IPS-15b (cell line): ENCODE measurements around the gene CCDC91.

Experiments used
- H3K27me3 ChIP-seq: one replicate; pipeline ENCODE4 v1.6.1; 2013; ENCODE audit warnings: low read length; ENCODE audit not compliant: control insufficient read depth, insufficient read depth
- H3K36me3 ChIP-seq: one replicate; pipeline ENCODE4 v1.6.1; 2013; ENCODE audit warnings: low read length; ENCODE audit not compliant: control insufficient read depth, insufficient read depth
- H3K4me1 ChIP-seq: one replicate; pipeline ENCODE4 v1.6.1; 2013; ENCODE audit warnings: mild to moderate bottlenecking, low read length; ENCODE audit not compliant: control insufficient read depth, insufficient read depth
- H3K4me3 ChIP-seq: one replicate; pipeline ENCODE4 v1.5.1; 2013; ENCODE audit warnings: low read depth, low read length
- H3K9ac ChIP-seq: one replicate; pipeline ENCODE4 v1.6.1; 2013; ENCODE audit warnings: low read depth, mild to moderate bottlenecking, low read length
- H3K9me3 ChIP-seq: one replicate; pipeline ENCODE4 v1.6.1; 2013; ENCODE audit warnings: mild to moderate bottlenecking, low read length; ENCODE audit not compliant: control insufficient read depth, insufficient read depth

Gene CCDC91

GRCh38 chr12:28167981-28168485, 22.2 kb upstream of the CCDC91 start:
- no peaks in the 10 kb centered on the region for H3K4me1 ChIP-seq
- no peak overlapping the region for H3K4me3 ChIP-seq
- H3K36me3 ChIP-seq: no peaks in the 10 kb centered on the region
- no peaks in the 10 kb centered on the region for H3K27me3 ChIP-seq
- no peaks in the 10 kb centered on the region for H3K9me3 ChIP-seq
- H3K9ac ChIP-seq: no peak overlapping the region

DNA sequence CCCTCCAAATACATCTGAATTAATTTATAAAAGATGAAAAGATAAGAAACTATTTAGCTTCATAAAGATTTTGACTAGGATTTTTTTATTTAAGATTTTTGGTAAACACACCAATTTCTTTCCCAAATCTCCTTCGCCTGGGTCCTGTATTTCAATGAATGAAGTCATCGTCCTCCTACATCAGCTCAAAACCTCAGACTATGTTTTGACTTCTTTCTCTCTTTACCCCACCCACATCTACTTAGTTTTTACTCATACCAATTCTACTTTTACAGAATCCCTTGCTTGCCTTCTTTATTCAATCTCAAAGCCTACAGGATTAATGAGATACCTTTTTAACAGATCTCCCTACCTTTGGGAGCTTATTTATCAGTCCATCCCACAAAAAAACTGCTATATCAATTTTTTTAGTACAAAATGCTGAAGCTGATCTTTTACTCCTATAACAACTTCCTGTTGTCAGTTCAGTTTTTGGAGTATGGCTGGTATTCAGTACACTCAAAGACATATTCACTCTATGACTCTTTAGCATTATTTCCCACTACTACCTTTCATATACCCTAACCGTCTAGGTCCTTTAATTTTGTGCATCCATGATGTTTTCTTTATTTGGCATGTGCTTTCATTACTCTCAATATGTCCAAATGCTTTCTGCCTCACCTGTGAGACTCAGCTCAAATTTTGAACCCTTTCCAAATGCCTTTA, 18.7 kb upstream of the CCDC91 start:
- no peak overlapping the region for H3K9ac ChIP-seq
- no peaks in the 10 kb centered on the region for H3K4me1 ChIP-seq
- H3K4me3 ChIP-seq: no peak overlapping the region

DNA sequence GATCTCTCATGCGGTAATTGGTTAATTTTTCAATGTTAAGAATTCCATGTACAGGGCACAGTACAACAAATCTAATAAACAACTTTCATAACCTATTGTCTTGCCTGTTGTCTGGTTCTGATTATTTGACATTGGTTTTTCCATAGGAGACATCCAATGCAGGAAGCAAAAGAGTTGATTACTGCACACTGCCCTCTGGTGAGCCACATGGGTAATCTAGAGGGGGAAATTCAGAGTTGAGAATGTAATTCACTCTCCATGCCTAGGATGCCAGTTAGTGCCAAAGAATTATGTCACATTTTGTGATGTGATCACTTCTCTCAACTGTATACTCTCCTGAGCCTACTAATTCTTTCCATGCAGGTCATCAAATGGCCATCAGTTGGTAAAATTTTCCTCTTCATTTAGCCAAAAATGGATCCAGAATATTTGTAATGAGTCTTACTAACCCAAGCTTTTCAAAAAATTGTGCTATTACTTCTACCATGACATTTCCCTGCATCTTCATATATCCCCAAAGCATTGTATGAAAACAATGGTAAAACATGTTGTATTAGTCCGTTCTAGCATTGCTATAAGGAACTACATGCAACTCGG, 17.7 kb upstream of the CCDC91 start:
- H3K36me3 ChIP-seq: no peaks in the 10 kb centered on the region
- H3K4me3 ChIP-seq: no peak overlapping the region
- H3K9ac ChIP-seq: no peak overlapping the region
- no peaks in the 10 kb centered on the region for H3K4me1 ChIP-seq
- no peaks in the 10 kb centered on the region for H3K9me3 ChIP-seq
- no peaks in the 10 kb centered on the region for H3K27me3 ChIP-seq

More for the DNA sequence above, 18.7 kb upstream of the CCDC91 start:
- H3K36me3 ChIP-seq: no peaks in the 10 kb centered on the region
- no peaks in the 10 kb centered on the region for H3K9me3 ChIP-seq
- no peaks in the 10 kb centered on the region for H3K27me3 ChIP-seq

DNA sequence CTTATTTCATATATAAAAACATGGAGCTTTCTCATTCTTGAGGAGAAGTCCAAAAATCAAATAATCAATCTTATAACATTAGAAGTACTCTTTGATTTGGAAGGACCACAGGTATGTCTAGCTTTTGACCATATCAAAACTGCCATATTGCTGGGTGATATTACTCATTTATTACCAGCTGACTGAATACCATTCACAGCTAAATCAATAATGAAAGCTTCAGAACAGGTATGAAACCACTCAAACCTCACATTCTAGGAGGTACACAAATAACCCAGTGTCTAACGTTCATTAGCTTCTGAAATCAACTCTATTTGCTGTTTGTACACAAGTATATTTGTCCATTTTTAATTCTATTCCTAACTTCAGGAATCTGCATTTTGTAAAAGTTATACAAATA, 16.8 kb upstream of the CCDC91 start:
- no peaks in the 10 kb centered on the region for H3K27me3 ChIP-seq

DNA sequence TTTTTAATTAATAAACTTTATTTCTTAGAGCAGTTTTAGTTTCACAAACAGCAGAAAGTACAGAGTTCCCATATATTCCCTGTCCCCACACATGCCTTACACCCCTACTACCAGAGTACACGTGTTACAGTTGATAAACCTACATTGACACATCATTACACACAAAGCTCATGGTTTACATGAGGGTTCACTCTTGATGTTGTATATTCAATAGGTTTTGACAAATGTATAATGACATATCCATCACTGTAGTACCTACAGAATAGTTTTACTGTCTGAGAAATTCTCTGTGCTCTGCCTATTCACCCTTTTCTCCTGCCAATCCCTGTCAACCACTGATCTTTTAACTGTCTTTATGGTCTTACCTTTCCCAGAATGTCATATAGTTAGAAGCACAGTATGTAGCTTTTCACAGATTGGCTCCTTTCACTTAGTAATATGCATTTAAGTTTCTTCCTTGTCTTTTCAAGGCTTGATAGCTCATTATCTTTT, 15.1 kb upstream of the CCDC91 start:
- H3K9me3 ChIP-seq: no peaks in the 10 kb centered on the region
- no peaks in the 10 kb centered on the region for H3K36me3 ChIP-seq
- H3K4me1 ChIP-seq: no peaks in the 10 kb centered on the region
- no peaks in the 10 kb centered on the region for H3K27me3 ChIP-seq
- no peak overlapping the region for H3K9ac ChIP-seq
- H3K4me3 ChIP-seq: no peak overlapping the region

More for the DNA sequence above, 16.8 kb upstream of the CCDC91 start:
- Histone ChIP-seq H3K9ac (no peak overlapping the region), H3K4me1 (no peaks in the 10 kb centered on the region), H3K36me3 (no peaks in the 10 kb centered on the region), H3K4me3 (no peak overlapping the region), H3K9me3 (no peaks in the 10 kb centered on the region)

DNA sequence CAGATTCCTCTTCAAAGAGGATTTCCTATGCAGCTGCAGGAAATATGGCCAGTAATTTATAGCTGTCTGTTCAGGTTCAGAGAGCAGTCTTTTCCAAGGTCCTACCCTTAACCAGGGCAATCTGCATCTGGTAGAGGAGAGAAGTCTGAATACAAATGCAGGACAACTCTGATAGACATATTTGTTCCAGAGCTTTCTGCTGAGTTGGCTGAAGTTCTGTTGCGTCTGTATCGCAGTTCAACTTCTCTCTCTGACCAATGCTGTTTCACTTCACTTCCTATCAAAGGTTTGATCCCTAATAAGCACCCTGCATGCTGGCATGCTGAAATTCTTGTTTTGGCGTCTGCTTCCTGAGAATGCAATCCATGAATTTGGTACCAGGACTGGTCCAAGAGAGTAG, 14.0 kb upstream of the CCDC91 start:
- Histone ChIP-seq H3K4me3 (no peak overlapping the region), H3K4me1 (no peaks in the 10 kb centered on the region), H3K9me3 (no peaks in the 10 kb centered on the region), H3K27me3 (no peaks in the 10 kb centered on the region), H3K9ac (no peak overlapping the region), H3K36me3 (no peaks in the 10 kb centered on the region)

GRCh38 chr12:28177461-28177860, 12.8 kb upstream of the CCDC91 start:
- Histone ChIP-seq H3K36me3 (no peaks in the 10 kb centered on the region), H3K9ac (no peak overlapping the region), H3K9me3 (no peaks in the 10 kb centered on the region), H3K4me1 (no peaks in the 10 kb centered on the region), H3K27me3 (no peaks in the 10 kb centered on the region), H3K4me3 (no peak overlapping the region)

DNA sequence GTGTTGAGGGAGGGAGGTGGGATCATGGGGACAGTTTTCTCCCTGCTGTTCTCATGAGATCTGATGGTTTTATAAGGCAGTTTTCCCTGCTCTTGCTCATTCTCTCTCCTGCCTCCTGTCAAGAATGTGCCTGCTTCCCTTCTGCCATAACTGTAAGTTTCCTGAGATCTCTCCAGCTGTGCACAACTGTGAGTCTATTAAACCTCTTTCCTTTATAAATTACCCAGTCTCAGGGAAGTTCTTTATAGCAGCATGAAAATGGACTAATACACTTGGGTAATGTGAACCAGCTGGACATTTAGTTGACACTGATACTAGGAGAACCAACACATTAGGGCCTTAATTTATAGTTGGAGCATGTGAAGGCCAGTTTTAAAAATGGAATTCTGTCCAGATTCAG, 12.4 kb upstream of the CCDC91 start:
- H3K27me3 ChIP-seq: no peaks in the 10 kb centered on the region
- H3K36me3 ChIP-seq: no peaks in the 10 kb centered on the region
- H3K4me1 ChIP-seq: no peaks in the 10 kb centered on the region

GRCh38 chr12:28178775-28179174, 11.5 kb upstream of the CCDC91 start:
- Histone ChIP-seq H3K36me3 (no peaks in the 10 kb centered on the region), H3K4me1 (no peaks in the 10 kb centered on the region), H3K4me3 (no peak overlapping the region), H3K9ac (no peak overlapping the region), H3K27me3 (no peaks in the 10 kb centered on the region), H3K9me3 (no peaks in the 10 kb centered on the region)

More for the DNA sequence above, 12.4 kb upstream of the CCDC91 start:
- no peak overlapping the region for H3K4me3 ChIP-seq
- no peaks in the 10 kb centered on the region for H3K9me3 ChIP-seq
- H3K9ac ChIP-seq: no peak overlapping the region

- H3K9ac ChIP-seq: no peak overlapping the region
- H3K4me1 ChIP-seq: no peaks in the 10 kb centered on the region
- H3K36me3 ChIP-seq: no peaks in the 10 kb centered on the region
- H3K27me3 ChIP-seq: no peaks in the 10 kb centered on the region
- no peak overlapping the region for H3K4me3 ChIP-seq
- H3K9me3 ChIP-seq: no peaks in the 10 kb centered on the region
Measured at GRCh38 chr12:28180786-28181185, 9.5 kb upstream of the CCDC91 start.

DNA sequence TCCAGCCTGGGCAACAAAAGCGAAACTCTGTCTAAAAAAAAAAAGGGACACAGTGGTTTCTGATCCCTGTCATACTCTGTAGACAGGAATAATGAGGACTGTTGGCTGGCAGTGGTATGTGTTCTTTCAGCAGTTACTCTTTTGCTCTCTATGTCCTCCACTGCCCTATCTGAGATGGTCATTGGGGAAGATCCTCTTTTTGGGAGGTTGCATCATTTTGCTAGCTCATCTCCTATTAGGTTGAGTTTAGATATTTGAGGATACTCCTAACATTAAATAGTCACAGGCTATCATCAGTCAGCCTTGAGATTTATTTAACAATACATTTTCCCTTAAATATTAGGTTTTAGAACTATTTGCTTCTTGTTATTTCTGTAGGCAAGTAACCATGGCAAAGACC, 5.9 kb upstream of the CCDC91 start:
- H3K4me1 ChIP-seq: no peaks in the 10 kb centered on the region
- H3K36me3 ChIP-seq: no peaks in the 10 kb centered on the region
- H3K9ac ChIP-seq: no peak overlapping the region
- H3K4me3 ChIP-seq: no peak overlapping the region
- no peaks in the 10 kb centered on the region for H3K27me3 ChIP-seq
- no peaks in the 10 kb centered on the region for H3K9me3 ChIP-seq

DNA sequence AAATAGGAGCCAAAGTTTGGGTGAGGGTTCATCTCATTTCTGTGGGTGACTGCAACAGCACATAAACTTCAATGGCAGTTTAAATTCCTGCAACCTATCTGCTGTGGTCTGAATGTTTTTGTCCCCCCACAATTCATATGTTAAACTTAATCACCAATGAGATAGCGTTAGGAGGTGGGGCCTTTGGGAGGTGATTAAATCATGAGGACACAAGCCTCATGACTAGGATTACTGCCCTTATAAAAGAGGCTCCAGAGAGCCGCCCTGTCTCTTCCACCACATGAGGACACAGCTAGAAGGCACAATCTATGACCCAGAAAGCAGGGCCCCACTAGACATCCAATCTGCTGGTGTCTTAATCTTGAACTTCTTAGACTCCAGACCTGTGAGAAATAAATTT, 3.8 kb upstream of the CCDC91 start:
- Histone ChIP-seq H3K9me3 (no peaks in the 10 kb centered on the region), H3K9ac (no peak overlapping the region), H3K4me1 (no peaks in the 10 kb centered on the region), H3K27me3 (no peaks in the 10 kb centered on the region), H3K36me3 (no peaks in the 10 kb centered on the region), H3K4me3 (no peak overlapping the region)
